ENCODE results near the gene SYCP2.
"Not testable (repeated sequence)": the region's sequence is repeated elsewhere in the genome, so short reads cannot be mapped to it uniquely, and the experiment has no call there.

SYCP2 gene

DNA sequence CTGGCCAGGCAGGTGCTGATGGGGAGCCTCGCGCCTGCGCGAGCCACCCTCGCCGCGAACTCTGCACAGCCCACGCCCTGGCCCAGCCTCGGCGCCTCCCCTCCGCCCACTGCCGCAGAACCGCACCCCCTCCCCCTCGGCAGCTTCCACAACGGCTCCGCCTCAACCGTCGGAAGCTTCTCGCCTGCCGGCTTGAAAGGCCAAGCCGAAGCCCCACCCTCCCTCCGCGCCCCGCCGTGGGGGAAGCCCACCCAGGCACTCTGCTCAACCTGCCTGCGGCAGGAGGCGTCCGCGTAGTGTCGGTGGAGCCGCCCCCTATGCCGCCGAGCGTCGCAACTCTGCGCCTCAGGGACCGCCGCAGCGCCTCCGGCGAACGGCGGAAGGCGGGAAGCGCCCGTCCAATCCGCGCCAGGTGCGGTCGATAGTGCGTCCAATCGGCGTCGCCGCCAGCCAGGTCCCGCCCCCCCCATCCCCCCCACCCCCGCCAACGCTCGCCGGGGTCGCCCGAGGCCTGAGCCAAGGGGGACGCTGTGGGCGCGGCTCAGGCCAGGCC, at the start of gene SYCP2:
TSS of gene SYCP2 (minus strand) at position 342 of the 553 bp plus-strand sequence. CDS start 11,224 bp downstream, outside the sequence.
- DNase-seq = no peak

DNA sequence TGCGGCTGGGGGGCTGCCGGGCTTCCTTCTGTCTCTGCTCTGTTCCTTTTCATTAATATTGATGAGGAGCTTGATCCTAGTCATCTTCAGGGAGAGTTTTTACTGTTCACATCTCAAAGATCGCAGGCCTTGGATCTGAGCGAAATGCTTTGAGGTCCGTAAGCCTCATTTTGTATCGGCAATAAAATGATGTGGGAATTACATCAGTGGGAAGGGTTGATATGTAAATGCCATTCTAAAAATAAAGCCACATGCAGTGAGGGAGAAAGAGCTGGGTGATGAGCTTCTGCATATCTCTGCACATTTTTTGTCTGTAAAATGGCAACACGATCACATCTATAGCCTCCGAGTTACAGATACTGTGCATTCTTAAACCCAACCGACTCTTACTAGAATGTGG, 49.6 kb upstream of the SYCP2 start:
- no peak for DNase-seq

DNA sequence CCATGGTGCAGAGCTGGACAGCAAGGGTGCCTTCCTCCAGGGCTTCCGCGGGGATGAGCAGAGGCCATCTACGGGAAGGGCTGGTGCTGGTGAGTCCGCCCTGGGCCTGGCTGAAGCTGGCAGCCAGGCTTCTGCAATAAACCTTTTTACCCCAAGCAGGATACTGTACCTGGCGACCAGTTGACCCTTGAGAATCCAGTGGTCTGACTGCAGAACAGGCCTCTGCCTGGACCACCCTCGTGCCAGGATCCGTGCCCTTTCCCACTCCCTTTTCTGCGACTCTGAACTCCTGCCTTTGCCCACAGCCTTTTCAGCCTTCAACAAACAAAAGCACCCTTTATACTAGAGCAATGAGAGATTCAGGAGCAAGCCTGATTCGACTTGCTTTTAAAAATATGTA, 43.6 kb upstream of the SYCP2 start:
- no peak for DNase-seq

- no peak for DNase-seq
Measured at GRCh38 chr20:59976156-59976782, 42.8 kb upstream of the SYCP2 start.

- DNase-seq = no peak
Measured at GRCh38 chr20:59972037-59972801, 38.8 kb upstream of the SYCP2 start.

GRCh38 chr20:59971428-59971827, 38.0 kb upstream of the SYCP2 start:
- no peak for DNase-seq

- DNase-seq = no peak
Measured at GRCh38 chr20:59966428-59966827, 33.0 kb upstream of the SYCP2 start.

DNA sequence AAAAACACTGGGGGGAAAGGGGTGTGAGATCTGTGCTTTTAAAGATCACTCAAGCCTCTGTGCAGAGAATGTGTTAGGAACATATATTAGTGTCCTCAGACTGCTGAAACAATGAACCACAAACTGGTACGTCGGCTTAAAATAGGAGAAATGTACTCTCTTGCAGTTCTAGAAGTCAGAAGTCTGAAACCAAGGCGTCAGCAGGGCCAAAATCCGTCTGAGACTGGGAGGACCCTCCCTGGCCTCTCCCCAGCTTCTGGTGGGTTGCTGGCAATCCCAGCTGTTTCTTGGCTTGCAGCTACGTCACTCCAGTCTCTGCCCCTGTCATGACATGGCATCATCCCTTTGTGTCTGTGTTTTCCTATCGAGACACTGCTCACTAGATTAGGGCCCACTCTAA, 28.7 kb upstream of the SYCP2 start:
- no peak for DNase-seq

DNA sequence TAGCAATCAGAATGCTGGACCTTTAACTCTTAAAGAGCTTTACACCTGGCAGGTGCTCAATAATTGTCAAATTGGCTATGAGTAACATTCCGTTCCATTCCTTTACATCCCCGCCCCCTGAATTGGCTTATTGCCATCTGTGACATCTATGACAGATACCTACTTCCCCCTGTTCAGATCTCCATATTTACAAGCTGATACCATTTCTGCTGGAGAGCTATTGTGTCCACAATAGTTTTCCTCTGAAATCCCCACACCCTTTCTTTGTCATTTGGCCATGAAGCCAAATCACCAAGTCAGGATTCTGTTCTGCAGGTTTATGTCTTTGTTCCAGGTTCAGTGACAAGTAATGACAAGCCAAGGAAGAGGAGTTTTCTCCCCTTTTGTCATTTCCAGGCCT, 28.0 kb upstream of the SYCP2 start:
- no peak for DNase-seq

DNA sequence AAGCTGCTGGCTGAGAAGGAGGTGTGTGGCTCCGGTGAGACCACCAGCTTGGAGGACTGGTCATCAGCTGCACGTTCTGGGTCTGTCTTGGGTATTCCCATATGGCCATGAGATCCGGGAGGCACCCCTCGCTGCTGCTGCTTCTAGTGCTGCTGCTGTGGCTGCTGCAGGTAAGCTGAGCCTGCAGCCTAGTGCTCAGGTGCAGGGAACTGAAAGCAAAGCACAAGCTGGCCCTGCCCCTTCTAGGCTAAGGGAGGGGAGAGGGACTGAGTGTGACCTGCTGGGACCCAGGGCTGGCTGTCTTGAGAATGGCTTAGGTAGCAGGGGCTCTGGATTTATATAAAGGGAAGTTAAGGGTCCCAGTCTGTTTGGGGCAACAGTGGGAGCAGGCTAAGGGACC, 25.2 kb upstream of the SYCP2 start:
- DNase-seq = no peak

DNA sequence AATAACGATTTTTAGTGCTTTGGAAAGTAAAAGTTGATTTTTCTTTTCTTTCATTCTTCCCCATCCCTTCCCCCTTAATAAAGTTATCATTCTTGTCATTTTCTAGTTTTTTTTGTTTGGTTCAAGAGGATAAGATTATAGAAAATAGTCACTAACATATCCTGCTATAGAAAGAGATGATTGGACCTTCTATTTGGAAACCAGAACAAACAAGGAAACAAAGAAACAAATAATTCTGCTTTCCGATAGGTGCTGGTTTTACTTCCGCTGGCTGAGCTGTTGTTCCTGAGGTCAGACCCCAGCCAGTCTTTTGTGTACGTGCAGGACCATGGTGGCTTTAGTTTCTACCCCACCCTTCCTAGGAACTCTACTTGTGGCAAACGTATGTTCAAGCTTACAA, 24.7 kb upstream of the SYCP2 start, which contains the start of gene CDH26:
TSS of gene CDH26 (plus strand) at position 301 of the 400 bp plus-strand sequence. CDS start 304 bp downstream, outside the sequence.
- DNase-seq = no peak

GRCh38 chr20:59957568-59957967, 24.1 kb upstream of the SYCP2 start:
- DNase-seq = not testable (repeated sequence)

DNA sequence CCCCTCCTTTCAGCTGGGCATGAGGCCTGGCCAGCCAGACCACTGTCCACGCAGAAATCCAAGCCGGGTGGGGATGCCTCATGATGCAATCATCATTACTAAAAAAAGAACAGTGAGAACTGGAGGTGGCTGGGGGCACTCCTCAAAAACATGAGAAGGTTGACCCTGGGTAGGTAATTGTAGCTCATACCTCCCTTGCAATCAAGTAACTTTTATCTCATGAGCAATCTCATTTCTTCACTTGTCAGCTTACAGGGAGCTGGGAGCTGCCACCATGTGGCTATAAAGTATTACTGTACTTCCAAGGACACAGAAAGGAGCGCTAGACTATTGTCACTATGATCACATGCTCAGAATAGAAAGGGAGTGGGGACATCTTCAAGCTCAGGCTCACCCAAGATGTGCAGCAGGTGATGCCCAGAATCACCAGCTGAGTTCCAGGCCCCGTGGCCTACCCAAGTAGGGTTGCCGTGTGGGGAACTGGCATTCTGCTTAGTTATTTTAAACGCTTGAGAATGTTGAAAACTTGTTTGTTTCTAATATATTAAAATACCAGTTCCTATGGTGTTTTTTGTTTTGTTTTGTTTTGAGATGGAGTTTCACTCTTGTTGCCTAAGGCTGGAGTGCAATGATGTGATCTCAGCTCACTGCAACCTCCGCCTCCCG, 21.8 kb upstream of the SYCP2 start:
- DNase-seq = no peak

DNA sequence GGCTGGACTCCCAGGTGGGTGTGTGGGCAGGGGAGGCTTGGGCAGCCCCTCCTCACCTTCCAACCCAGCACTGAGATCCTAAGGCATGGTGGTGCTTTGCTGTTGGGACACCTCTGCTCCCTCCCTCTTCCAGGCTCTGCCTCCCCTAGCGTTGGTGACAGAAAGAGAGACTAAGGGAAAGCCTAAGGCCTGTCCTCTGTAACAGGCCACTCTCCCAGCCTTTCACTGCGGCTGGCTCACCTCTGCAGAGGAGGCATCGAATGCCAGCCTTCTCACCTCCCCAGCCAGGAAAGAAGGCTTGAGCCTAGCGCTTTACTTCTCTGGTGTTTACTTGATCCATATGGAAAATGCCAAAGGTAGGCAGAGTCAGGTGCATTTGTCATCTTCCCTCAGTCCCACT, 21.3 kb upstream of the SYCP2 start:
- no peak for DNase-seq

DNA sequence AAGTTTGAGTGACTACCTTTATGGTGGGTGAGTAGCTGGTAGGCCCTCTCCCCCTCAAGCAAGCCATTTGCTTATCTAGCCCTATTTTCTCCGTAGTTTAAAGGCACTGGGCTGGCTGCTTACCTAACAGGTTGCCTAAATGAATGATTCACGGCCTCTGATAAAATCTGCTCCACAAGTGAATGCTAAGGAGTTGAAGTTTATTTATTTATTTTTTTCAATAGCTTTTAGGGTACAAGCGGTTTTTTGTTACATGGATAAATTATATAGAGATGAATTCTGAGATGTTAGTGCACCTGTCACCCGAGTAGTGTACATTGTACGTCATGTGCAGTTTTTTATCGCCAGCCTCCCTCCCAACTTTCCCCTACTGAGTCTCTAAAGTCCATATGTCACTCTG, 16.5 kb upstream of the SYCP2 start:
- no peak for DNase-seq

DNA sequence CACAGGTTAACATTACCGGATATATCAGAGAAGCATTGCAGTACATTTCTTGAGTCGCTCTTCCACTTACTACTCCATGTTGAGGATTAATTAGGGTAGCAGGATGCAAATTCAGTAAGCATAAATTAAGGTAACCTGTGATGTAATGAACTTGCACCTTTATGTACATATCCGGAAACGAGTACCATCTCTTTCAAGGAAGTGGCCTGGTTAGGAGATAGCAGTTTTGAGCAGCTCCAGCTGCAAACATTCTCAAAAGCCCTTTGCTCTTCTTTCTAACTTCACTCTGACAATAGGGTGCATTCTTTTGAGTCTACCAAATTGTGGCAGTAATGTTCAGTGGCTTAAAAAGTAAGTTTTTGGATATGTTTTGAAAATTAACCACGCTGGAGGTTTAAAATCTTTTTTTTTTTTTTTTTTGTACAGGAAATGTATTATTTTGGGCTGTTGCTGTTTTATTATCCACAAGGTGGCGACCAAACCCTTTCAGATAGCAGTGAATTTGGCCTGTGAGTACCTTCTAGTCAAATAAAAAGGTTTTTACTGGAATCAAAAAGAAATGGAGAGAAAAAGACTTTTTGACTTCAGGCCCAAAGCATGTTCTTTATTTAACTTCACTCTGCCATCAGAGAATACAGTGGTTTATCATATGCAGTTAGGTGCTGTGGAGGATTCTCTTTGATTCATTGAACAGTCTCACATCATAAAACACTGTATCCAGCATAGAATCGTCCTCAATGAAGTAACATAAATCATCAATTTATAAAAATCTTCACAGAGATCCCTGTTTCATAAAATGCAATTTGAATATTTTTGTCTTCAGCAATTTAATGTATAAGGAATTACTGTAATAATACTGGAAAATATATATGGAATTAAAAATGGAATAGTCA, 15.6 kb upstream of the SYCP2 start:
- no peak for DNase-seq

GRCh38 chr20:59948212-59948611, 14.8 kb upstream of the SYCP2 start:
- DNase-seq = no peak

DNA sequence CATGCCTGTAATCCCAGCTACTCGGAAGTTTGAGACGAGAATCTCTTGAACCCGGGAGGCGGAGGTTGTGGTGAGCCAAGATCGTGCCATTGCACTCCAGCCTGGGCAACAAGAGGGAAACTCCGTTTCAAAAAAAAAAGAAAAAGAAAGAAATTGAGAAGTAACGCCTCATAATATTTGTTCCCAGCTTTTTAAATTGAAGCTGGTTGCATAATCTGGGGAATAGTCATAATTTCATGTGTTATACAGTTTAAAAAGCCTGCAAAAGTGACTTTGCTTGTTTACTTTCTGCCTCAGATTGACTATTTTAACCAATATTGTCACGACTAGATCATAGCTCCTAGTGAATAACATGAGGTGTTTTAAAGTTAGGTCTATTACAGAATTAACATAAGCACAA, 13.9 kb upstream of the SYCP2 start:
- no peak for DNase-seq

DNA sequence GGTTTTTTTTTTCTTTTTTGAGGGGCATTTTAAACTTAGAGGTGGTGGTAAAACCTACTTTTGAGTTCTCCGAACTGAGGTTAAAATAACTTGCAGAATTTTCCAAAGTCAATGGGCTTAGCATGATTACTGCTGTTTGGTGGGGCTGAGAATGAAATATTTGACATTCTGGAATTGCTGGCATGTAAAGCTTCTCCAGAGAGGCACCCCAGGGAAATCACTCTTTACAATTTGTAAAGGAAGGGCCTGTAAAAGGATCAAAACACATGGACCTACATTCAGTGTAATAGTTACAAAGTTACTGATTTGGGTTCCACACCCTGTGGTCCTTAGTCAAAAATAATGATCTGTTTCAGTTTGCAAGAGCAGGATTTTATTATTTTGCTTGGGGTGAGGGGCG, 12.3 kb upstream of the SYCP2 start:
- DNase-seq = no peak

- DNase-seq = no peak
Measured at GRCh38 chr20:59945175-59945574, 11.7 kb upstream of the SYCP2 start.

DNA sequence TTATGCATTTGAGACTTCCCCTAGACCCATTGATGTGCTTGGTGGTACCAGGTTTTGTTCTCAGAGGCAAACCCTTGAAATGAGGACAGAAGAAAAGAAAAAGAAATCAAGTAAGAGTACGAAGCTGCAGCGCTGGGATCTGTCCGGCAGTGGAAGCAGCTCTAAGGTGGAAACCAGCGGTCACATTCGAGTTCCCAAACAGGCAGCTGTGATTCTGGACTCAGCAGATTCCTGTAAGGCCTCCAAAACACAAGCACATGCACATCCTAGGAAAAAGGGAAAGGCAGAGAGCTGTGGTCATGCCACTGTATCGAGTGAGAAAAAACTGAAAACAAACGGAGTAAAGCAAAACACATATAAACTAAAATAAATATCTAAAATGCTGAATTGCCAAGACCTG, 11.3 kb upstream of the SYCP2 start:
- no peak for DNase-seq

DNA sequence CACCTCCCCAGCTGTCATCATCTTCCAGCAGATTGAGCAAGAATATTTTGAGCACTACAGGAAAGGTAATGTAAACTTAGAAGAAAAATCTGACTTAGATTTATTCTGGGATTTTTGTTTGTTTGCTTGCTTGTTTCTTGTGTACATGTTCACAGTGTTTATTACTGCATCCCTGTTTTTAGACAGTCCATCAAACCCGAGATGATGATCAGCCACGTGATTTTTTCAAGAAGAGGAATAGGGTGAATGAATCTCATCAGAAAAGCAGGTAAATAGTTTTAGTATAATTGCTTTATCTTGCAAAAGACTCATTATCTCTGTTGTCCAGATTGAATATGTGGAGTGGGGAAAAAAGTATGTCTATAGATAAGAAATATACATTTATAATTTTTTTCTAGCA, 8.8 kb upstream of the SYCP2 start:
- DNase-seq = no peak

GRCh38 chr20:59940956-59941294, 7.5 kb upstream of the SYCP2 start:
- no peak for DNase-seq
